HepG2 (cell line): ENCODE measurements around the gene DPH1. TPM values are rescaled to one million over a fixed set of nuclear protein-coding genes. Genes with fewer than 3 reads are reported as not detected.

ENCODE experiments used
- ARNTL ChIP-seq: sonication (generic); formaldehyde crosslinking; IDR thresholded peaks from 2 replicates; pipeline ENCODE4 v1.4.0; 2020; ENCODE audit warnings: mild to moderate bottlenecking, missing genetic modification reagents
- BORCS8-MEF2B ChIP-seq: sonication (generic); formaldehyde crosslinking; IDR thresholded peaks from 2 replicates; pipeline ENCODE4 v1.8.0; 2022; ENCODE audit warnings: mild to moderate bottlenecking, missing genetic modification reagents
- DNMT3B ChIP-seq: conservative IDR thresholded peaks from 2 replicates; pipeline ENCODE4 v1.6.1; 2016; ENCODE audit warnings: missing biosample characterization, control low read depth
- JUN ChIP-seq: sonication (generic); formaldehyde crosslinking; IDR thresholded peaks from 2 replicates; pipeline ENCODE4 v1.4.0; 2020; ENCODE audit warnings: mild to moderate bottlenecking, missing genetic modification reagents
- MEIS2 ChIP-seq: sonication (generic); formaldehyde crosslinking; IDR thresholded peaks from 2 replicates; pipeline ENCODE4 v1.9.0; 2021; ENCODE audit warnings: mild to moderate bottlenecking, missing genetic modification reagents
- NONO ChIP-seq, 2 experiments: fragments of 450-650 bp in 1 of 2; sonication (generic) in 1 of 2; formaldehyde crosslinking in 1 of 2; IDR thresholded peaks in 1 of 2; conservative IDR thresholded peaks in 1 of 2; 2 replicates each; pipeline versions ENCODE4 v1.6.1 to v1.8.0; 2017 to 2022; ENCODE audit warnings: mild to moderate bottlenecking in 1 of 2, missing genetic modification reagents in 1 of 2, moderate library complexity in 1 of 2
- PLSCR1 ChIP-seq: sonication (generic); formaldehyde crosslinking; IDR thresholded peaks from 2 replicates; pipeline ENCODE4 v1.5.0; 2020; ENCODE audit warnings: missing genetic modification reagents, mild to moderate bottlenecking, borderline replicate concordance
- REST ChIP-seq, 2 experiments: IDR thresholded peaks; 2 replicates each; pipeline ENCODE4 v1.6.1; 2011 to 2012; ENCODE audit warnings: low read length in 2 of 2, borderline replicate concordance in 1 of 2, low read depth in 1 of 2, mild to moderate bottlenecking in 1 of 2, moderate library complexity in 1 of 2
- SOX5 ChIP-seq: IDR thresholded peaks from 2 replicates; pipeline ENCODE4 v1.6.1; 2016; ENCODE audit warnings: borderline replicate concordance
- THAP9 ChIP-seq: sonication (generic); formaldehyde crosslinking; IDR thresholded peaks from 2 replicates; pipeline ENCODE4; 2020; ENCODE audit warnings: missing genetic modification reagents, mild to moderate bottlenecking, borderline replicate concordance
- ZC3H13 ChIP-seq: sonication (generic); formaldehyde crosslinking; IDR thresholded peaks from 2 replicates; pipeline ENCODE4 v1.8.1; 2023; ENCODE audit warnings: mild to moderate bottlenecking, missing genetic modification reagents, moderate library complexity
- ZNF333 ChIP-seq: sonication (generic); formaldehyde crosslinking; IDR thresholded peaks from 2 replicates; pipeline ENCODE4 v1.4.0; 2020; ENCODE audit warnings: mild to moderate bottlenecking, missing genetic modification reagents, borderline replicate concordance
- ZNF546 ChIP-seq: sonication (generic); formaldehyde crosslinking; conservative IDR thresholded peaks from 2 replicates; pipeline ENCODE4 v1.8.1; 2023; ENCODE audit warnings: mild to moderate bottlenecking, missing genetic modification reagents
- ZNF577 ChIP-seq: sonication (generic); formaldehyde crosslinking; IDR thresholded peaks from 2 replicates; pipeline ENCODE4 v1.4.0; 2020; ENCODE audit warnings: mild to moderate bottlenecking, low read depth, missing genetic modification reagents, borderline replicate concordance
- ZNF749 ChIP-seq: sonication (generic); formaldehyde crosslinking; IDR thresholded peaks from 2 replicates; pipeline ENCODE4 v1.8.0; 2022; ENCODE audit warnings: mild to moderate bottlenecking, missing genetic modification reagents, moderate library complexity, borderline replicate concordance
- ZNF772 ChIP-seq: sonication (generic); formaldehyde crosslinking; IDR thresholded peaks from 2 replicates; pipeline ENCODE4 v1.5.0; 2020; ENCODE audit warnings: mild to moderate bottlenecking, missing genetic modification reagents
- polyA plus RNA-seq, 8 experiments: library from polyadenylated mRNA; depleted of rRNA in 3 of 8; stranded (reverse) in 7 of 8; unstranded in 1 of 8; fragments of >200 nt; fragmentation: Illumina TruSeq in 4 of 8; extraction: Trizol in 4 of 8; gene quantifications; 2 replicates each; pipeline versions ENCODE4 v1.2.1 to v1.2.3, GENCODE V29; 2011 to 2016; ENCODE audit warnings: low read depth in 4 of 8, missing spikeins in 1 of 8, mixed read lengths in 1 of 8; ENCODE audit not compliant: insufficient read depth in 1 of 8
- total RNA-seq, 5 experiments: library from RNA; depleted of rRNA; stranded (reverse); fragments of >200 nt; fragmentation: Illumina TruSeq; extraction: Trizol; gene quantifications; 2 replicates each; pipeline ENCODE4 v1.2.3, GENCODE V29; 2016; ENCODE audit warnings: low read depth in 1 of 5

DPH1 gene
- total and polyA plus RNA-seq, 2 of the 13 experiments (the other 11 are each of a cell fraction or from before 2014, with no cell fraction given) = 25.3 to 42.8 TPM

GRCh38 chr17:2041561-2042389, 11.8 kb downstream of the DPH1 start, which contains the start of gene OVCA2 (continued):
- TF ChIP-seq ZNF577 (no peak), NONO (IDR thresholded peaks at IDR 0.05) (no peak), NONO (CRISPR knock-in tag; conservative IDR thresholded peaks at IDR 0.05) (peak; percentile 91), JUN (CRISPR knock-in tag) (peak; percentile 28; the same call in 1 of the 2 replicates), DNMT3B (CRISPR knock-in tag) (no peak), ZNF749 (no peak), THAP9 (CRISPR knock-in tag) (peak; percentile 86), ZC3H13 (CRISPR knock-in tag) (peak; percentile 78; the same call in 1 of the 2 replicates), SOX5 (CRISPR knock-in tag) (peak; percentile 39; the same call in 1 of the 2 replicates), ARNTL (CRISPR knock-in tag) (peak; percentile 52; the same call in 1 of the 2 replicates), BORCS8-MEF2B (CRISPR knock-in tag) (no peak; the same call in 1 of the 2 replicates), MEIS2 (CRISPR knock-in tag) (peak; percentile 52), PLSCR1 (no peak), ZNF333 (CRISPR knock-in tag) (no peak), ZNF772 (CRISPR knock-in tag) (peak; percentile 96), REST (IDR thresholded peaks at IDR 0.05; ENCODE audit: borderline replicate concordance in 1 of 2, low read depth in 1 of 2, low read length in 2 of 2) (peak in 1 of 2 experiments; percentile 54; a peak in 1 of 4 replicates), ZNF546 (CRISPR knock-in tag) (peak; percentile 45; the same call in 1 of the 2 replicates)
